Measurements from ENCODE around the gene PKN2. TPM values are rescaled to one million over a fixed set of nuclear protein-coding genes. Genes with fewer than 3 reads are reported as not detected.

The PKN2 gene
- total and polyA plus RNA-seq, 2 of the 4 experiments (the other 2 are of a cell fraction) = 12.7 to 22.2 TPM

DNA sequence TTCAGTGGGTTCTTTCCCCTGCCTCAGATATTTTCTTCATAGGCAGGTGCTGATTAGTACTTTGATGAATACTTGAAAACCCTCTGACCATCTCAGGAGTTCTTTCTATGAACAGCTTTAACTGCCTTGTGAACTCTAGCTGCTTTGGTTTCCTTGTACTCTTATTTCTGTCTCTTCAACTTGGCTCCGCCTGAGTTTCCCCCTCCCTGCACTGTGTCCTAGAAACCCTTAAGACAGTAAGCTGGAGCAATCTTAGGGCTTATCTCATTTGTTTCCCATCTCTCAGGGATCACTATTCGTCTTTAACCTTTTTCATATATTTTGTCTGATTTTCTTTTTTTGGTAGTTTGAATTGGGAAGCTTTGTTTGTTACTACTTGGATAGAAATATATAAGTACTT lies 99.1 kb downstream of the PKN2 start:
- Histone ChIP-seq H3K14ac (replicated peaks; ENCODE audit: low read depth, low read length) (no peak overlapping the region), H3K36me3 (ENCODE audit: control insufficient read depth, insufficient read depth, low read length) (peaks cover 10% of the 10 kb centered on the region), H2BK15ac (ENCODE audit: low read depth, low read length) (no peak overlapping the region), H2BK20ac (ENCODE audit: low read depth, low read length) (no peak overlapping the region), H2BK5ac (ENCODE audit: low read depth, low read length, poor library complexity, severe bottlenecking) (no peak overlapping the region), H2AFZ (replicated peaks; ENCODE audit: low read length, poor library complexity) (no peak overlapping the region), H3K79me1 (ENCODE audit: low read depth in 1 of 2, low read length in 2 of 2) (peaks cover 0 to 3% of the 10 kb centered on the region in 2 experiments; a peak in 2 of 4 replicates), H3K27ac (ENCODE audit: insufficient read depth, low read length) (no peak overlapping the region), H3K4me2 (ENCODE audit: low read depth, low read length) (no peak overlapping the region), H3K4ac (ENCODE audit: low read depth, low read length) (no peak overlapping the region), H3K9ac (ENCODE audit: low read depth, low read length) (no peak overlapping the region), H4K5ac (ENCODE audit: low read depth, low read length) (no peak overlapping the region), H3K56ac (ENCODE audit: extremely low read depth, insufficient read depth, low read length) (no peak overlapping the region), H3K18ac (ENCODE audit: low read depth, low read length) (no peak overlapping the region), H3K23ac (ENCODE audit: low read depth, low read length) (no peak overlapping the region), H2BK120ac (ENCODE audit: low read depth, low read length) (no peak overlapping the region), H4K91ac (ENCODE audit: insufficient read depth, low read depth, low read length) (no peak overlapping the region), H3K9me3 (ENCODE audit: control insufficient read depth, insufficient read depth, low read length) (no peaks in the 10 kb centered on the region), H3K27me3 (ENCODE audit: control insufficient read depth, insufficient read depth, low read length) (no peaks in the 10 kb centered on the region), H3K4me1 (ENCODE audit: control insufficient read depth, insufficient read depth, low read length) (no peaks in the 10 kb centered on the region), H3K9me1 (ENCODE audit: insufficient read depth, low read length) (no peaks in the 10 kb centered on the region), H3K4me3 (ENCODE audit: insufficient read depth, low read depth, low read length) (no peak overlapping the region), H4K8ac (ENCODE audit: low read depth in 2 of 2, low read length in 2 of 2) (no peak overlapping the region), H2AK5ac (ENCODE audit: low read depth, low read length) (no peak overlapping the region), H4K20me1 (ENCODE audit: insufficient read depth, low read length) (no peaks in the 10 kb centered on the region), H2AK9ac (replicated peaks; ENCODE audit: low read depth, low read length, poor library complexity) (no peak overlapping the region)
- ATAC-seq (ENCODE audit: low read depth) = no peak
- 100% methylated on average over 1 of the region's 2 CpGs; no CpG with 5 or more reads in 1 of the 2 experiments for WGBS, 2 experiments (ENCODE audit: extremely low coverage in 2 of 2, insufficient read length in 1 of 2)
- intact Hi-C loops (cut with micrococcal nuclease) = no loop called here
- DNase-seq = no peak
- no TSS peak for BruUV-seq (replicated peaks)
- CTCF ChIA-PET = no interaction called here
- POLR2A ChIA-PET (ENCODE audit: unreplicated experiment) = no interaction called here
- TF ChIP-seq CEBPB (IDR thresholded peaks at IDR 0.05; ENCODE audit: low read depth, low read length) (no peak), RAD21 (IDR thresholded peaks at IDR 0.05; ENCODE audit: low read length) (no peak), BHLHE40 (IDR thresholded peaks at IDR 0.05; ENCODE audit: low read depth, low read length) (no peak), CHD1 (IDR thresholded peaks at IDR 0.05; ENCODE audit: low read depth, low read length) (no peak), POLR2A (IDR thresholded peaks at IDR 0.05; ENCODE audit: low read depth, low read length) (no peak), NFE2L2 (IDR thresholded peaks at IDR 0.05; ENCODE audit: low read depth, low read length) (no peak)
- TF ChIP-seq, protein P1, sequence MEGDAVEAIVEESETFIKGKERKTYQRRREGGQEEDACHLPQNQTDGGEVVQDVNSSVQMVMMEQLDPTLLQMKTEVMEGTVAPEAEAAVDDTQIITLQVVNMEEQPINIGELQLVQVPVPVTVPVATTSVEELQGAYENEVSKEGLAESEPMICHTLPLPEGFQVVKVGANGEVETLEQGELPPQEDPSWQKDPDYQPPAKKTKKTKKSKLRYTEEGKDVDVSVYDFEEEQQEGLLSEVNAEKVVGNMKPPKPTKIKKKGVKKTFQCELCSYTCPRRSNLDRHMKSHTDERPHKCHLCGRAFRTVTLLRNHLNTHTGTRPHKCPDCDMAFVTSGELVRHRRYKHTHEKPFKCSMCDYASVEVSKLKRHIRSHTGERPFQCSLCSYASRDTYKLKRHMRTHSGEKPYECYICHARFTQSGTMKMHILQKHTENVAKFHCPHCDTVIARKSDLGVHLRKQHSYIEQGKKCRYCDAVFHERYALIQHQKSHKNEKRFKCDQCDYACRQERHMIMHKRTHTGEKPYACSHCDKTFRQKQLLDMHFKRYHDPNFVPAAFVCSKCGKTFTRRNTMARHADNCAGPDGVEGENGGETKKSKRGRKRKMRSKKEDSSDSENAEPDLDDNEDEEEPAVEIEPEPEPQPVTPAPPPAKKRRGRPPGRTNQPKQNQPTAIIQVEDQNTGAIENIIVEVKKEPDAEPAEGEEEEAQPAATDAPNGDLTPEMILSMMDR (conservative IDR thresholded peaks at IDR 0.05; ENCODE audit: low read depth, low read length) = no peak
- TF ChIP-seq, protein P2, sequence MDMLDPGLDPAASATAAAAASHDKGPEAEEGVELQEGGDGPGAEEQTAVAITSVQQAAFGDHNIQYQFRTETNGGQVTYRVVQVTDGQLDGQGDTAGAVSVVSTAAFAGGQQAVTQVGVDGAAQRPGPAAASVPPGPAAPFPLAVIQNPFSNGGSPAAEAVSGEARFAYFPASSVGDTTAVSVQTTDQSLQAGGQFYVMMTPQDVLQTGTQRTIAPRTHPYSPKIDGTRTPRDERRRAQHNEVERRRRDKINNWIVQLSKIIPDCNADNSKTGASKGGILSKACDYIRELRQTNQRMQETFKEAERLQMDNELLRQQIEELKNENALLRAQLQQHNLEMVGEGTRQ (IDR thresholded peaks at IDR 0.05; ENCODE audit: low read depth, low read length) = no peak
- in situ Hi-C loops (cut with MboI; ENCODE audit: low sequenced_read_pairs) = no loop called here
- dilution Hi-C loops (cut with HindIII; ENCODE audit: low sequenced_read_pairs, unreplicated experiment) = no loop called here
